B cell (primary cell): Measurements from ENCODE around the gene MAVS. TPM values are rescaled to one million over a fixed set of nuclear protein-coding genes. Genes with fewer than 3 reads are reported as not detected.

Experiments
- ATAC-seq: fragments of 200-7000 bp; cut with Tn5 transposase; one replicate; pipeline ENCODE4 v1.10.0; 2021; ENCODE audit warnings: low read depth, mild to moderate bottlenecking, moderate number of reproducible peaks, moderate library complexity
- CTCF ChIA-PET: fragments of 350-600 bp; sonication (Branson Sonifier 250); formaldehyde crosslinking; loops from one replicate; lab custom pipeline; 2021; ENCODE audit warnings: antibody characterized with exemption, inconsistent platforms; lab: Charles Lee
- POLR2A ChIA-PET: fragments of 350-600 bp; sonication (Branson Sonifier 250); formaldehyde crosslinking; loops from one replicate; lab custom pipeline; 2021; ENCODE audit warnings: antibody characterized with exemption; lab: Charles Lee
- DNase-seq: peaks from one replicate; pipeline ENCODE4 v3.0.0; 2013
- H2AFZ ChIP-seq: 2 replicates; pipeline ENCODE4 v1.6.1; 2012; ENCODE audit warnings: mild to moderate bottlenecking, low read depth, low read length; ENCODE audit not compliant: insufficient read depth, poor library complexity, severe bottlenecking
- H3K27ac ChIP-seq, 2 donors: 1 replicate in 1 of 2; 2 replicates in 1 of 2; pipeline ENCODE4 v1.5.1; 2012 to 2013; ENCODE audit warnings: low read length in 2 of 2, mild to moderate bottlenecking in 2 of 2, moderate library complexity in 1 of 2
- H3K27me3 ChIP-seq, 4 experiments: fragments of 200-600 bp in 1 of 4; sonication (generic) in 1 of 4; replicated peaks in 1 of 4; 1 replicate in 2 of 4; 2 replicates in 2 of 4; pipeline versions ENCODE4 v1.6.1 to v1.7.0; 2013 to 2016; ENCODE audit warnings: low read length in 3 of 4, mild to moderate bottlenecking in 2 of 4, mixed read lengths in 1 of 4, moderate library complexity in 1 of 4; ENCODE audit not compliant: insufficient read depth in 4 of 4, control insufficient read depth in 3 of 4; ENCODE audit errors: control extremely low read depth in 1 of 4
- H3K36me3 ChIP-seq, 2 experiments: replicated peaks in 1 of 2; 1 replicate in 1 of 2; 2 replicates in 1 of 2; pipeline versions ENCODE4 v1.6.1 to v1.7.1; 2013; ENCODE audit warnings: low read length in 1 of 2; ENCODE audit not compliant: insufficient read depth in 2 of 2, control insufficient read depth in 1 of 2; ENCODE audit errors: control extremely low read depth in 1 of 2, extremely low read depth in 1 of 2
- H3K4me1 ChIP-seq, 2 donors: fragments of 200-600 bp in 1 of 2; sonication (generic) in 1 of 2; 1 replicate in 1 of 2; 2 replicates in 1 of 2; pipeline versions ENCODE4 v1.5.1 to v1.6.1; 2013 to 2017; ENCODE audit warnings: low read length in 2 of 2; ENCODE audit not compliant: control insufficient read depth in 2 of 2, insufficient read depth in 2 of 2
- H3K4me2 ChIP-seq: replicated peaks from 2 replicates; pipeline ENCODE3; 2012; ENCODE audit warnings: mild to moderate bottlenecking, low read depth, low read length; ENCODE audit not compliant: poor library complexity, severe bottlenecking
- H3K4me3 ChIP-seq, 5 experiments: fragments of 200-600 bp in 1 of 5; sonication (generic) in 1 of 5; 1 replicate in 3 of 5; 2 replicates in 2 of 5; pipeline versions ENCODE4 v1.5.1 to v1.7.0; 2011 to 2016; ENCODE audit warnings: low read length in 4 of 5, mild to moderate bottlenecking in 4 of 5, low read depth in 2 of 5, control low read depth in 1 of 5, moderate library complexity in 1 of 5; ENCODE audit not compliant: insufficient read depth in 1 of 5; ENCODE audit errors: control extremely low read depth in 1 of 5, extremely low read depth in 1 of 5
- H3K79me2 ChIP-seq: fragments of 200-600 bp; sonication (generic); one replicate; pipeline ENCODE4 v1.6.0; 2016; ENCODE audit warnings: low read length; ENCODE audit not compliant: control insufficient read depth, insufficient read depth
- H3K9ac ChIP-seq: fragments of 200-600 bp; sonication (generic); 2 replicates; pipeline ENCODE4 v1.6.1; 2017; ENCODE audit warnings: mild to moderate bottlenecking, low read length, moderate library complexity
- H3K9me3 ChIP-seq, 3 donors: one replicate each; pipeline versions ENCODE4 v1.6.1 to v1.7.1; 2013; ENCODE audit warnings: low read length in 2 of 3; ENCODE audit not compliant: control insufficient read depth in 2 of 3, insufficient read depth in 1 of 3; ENCODE audit errors: control extremely low read depth in 1 of 3
- H4K20me1 ChIP-seq: 2 replicates; pipeline ENCODE4 v1.6.0; 2012; ENCODE audit warnings: mild to moderate bottlenecking, low read length; ENCODE audit not compliant: insufficient read depth, control insufficient read depth, poor library complexity, severe bottlenecking
- H3K27ac Mint-ChIP-seq: one replicate; pipeline ENCODE4 v1.8.0; 2021; ENCODE audit warnings: mixed read lengths
- H3K27me3 Mint-ChIP-seq: one replicate; pipeline ENCODE4 v1.8.0; 2021; ENCODE audit warnings: mixed read lengths
- H3K4me1 Mint-ChIP-seq: one replicate; pipeline ENCODE4 v1.8.0; 2021; ENCODE audit warnings: mixed read lengths
- H3K4me3 Mint-ChIP-seq: one replicate; pipeline ENCODE4 v1.8.0; 2021; ENCODE audit warnings: mixed read lengths
- H3K9me3 Mint-ChIP-seq: one replicate; pipeline ENCODE4 v1.8.0; 2022; ENCODE audit warnings: mixed read lengths; ENCODE audit not compliant: insufficient read depth
- EZH2 ChIP-seq: IDR thresholded peaks from 2 replicates; pipeline ENCODE4 v1.6.1; 2012; ENCODE audit warnings: borderline replicate concordance, low read depth, mild to moderate bottlenecking, moderate library complexity, low read length; ENCODE audit not compliant: insufficient read depth, poor library complexity, severe bottlenecking
- WGBS: methylation state at CpG from one replicate; pipeline ENCODE4 v1.1.5; 2013; ENCODE audit warnings: missing lambda C conversion rate; ENCODE audit not compliant: insufficient coverage; 5-methylcytosine and 5-hydroxymethylcytosine counted together
- intact Hi-C: fragments of 100-400 bp; cut with micrococcal nuclease; formaldehyde crosslinking; loops from one replicate; pipeline ENCODE4 v1.10.0; 2022
- polyA plus RNA-seq: library from polyadenylated mRNA; depleted of rRNA; stranded (reverse); fragments of >200 nt; gene quantifications from 2 replicates; pipeline ENCODE4 v1.2.3, GENCODE V29; 2012
- total RNA-seq, 2 donors: library from RNA; stranded (reverse); fragments of 120-200 nt in 1 of 2; gene quantifications; 1 replicate in 1 of 2; 2 replicates in 1 of 2; pipeline versions ENCODE4 v1.2.3 to v1.2.4, GENCODE V29; 2013 to 2022
- TF ChIP-seq, protein P1 (sequence below): fragments of 200-600 bp; IDR thresholded peaks from one replicate; pipeline ENCODE4 v1.8.0; 2022; ENCODE audit warnings: antibody characterized with exemption, mild to moderate bottlenecking

MAVS gene
- total and polyA plus RNA-seq, 2 donors (not counting 1 experiment from before 2014, with no cell fraction given) = 17.2 to 52.2 TPM

DNA sequence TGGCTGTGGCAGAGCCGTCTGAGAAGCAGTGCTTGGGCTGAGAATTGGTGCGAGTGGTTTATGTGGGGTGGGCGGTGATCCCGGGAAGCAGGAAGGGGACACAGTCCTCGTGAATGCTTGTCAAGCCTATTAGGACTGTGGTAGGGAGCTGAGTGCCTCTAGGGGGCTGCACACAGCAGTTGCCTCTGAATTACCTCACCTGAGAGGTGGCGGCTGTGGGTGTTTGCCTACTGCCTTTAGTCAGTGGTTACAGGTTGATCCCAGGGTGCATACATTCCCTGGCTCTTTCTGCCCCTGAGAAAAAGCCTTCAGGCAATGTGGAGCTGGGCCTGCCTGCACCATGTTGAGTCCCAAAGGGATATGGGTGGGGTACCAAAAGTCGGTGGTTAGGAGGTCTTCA, 21.1 kb upstream of the MAVS start:
- Histone ChIP-seq H3K9me3 (no peaks in the 10 kb centered on the region), H3K36me3 (peaks cover 3 to 26% of the 10 kb centered on the region in 2 experiments), H3K27ac (no peak overlapping the region), H3K27me3 (no peaks in the 10 kb centered on the region), H3K79me2 (peaks cover 13% of the 10 kb centered on the region), H3K4me1 (peaks cover 6 to 20% of the 10 kb centered on the region in 2 donors), H3K4me3 (no peak overlapping the region), H4K20me1 (no peaks in the 10 kb centered on the region), H3K4me2 (no peak overlapping the region), H3K9ac (no peak overlapping the region), H2AFZ (no peak overlapping the region)
- ATAC-seq = no peak
- CTCF ChIA-PET = interaction anchor here (0.6 to 1.5 kb wide), 3 partner anchors 14 to 58 kb away, joined by 3 read pairs; partner anchors contain the start of genes ADISSP and CENPB
- Mint-ChIP-seq H3K4me1 (peaks cover 20% of the 10 kb centered on the region), H3K27me3 (no peaks in the 10 kb centered on the region), H3K4me3 (no peak overlapping the region), H3K9me3 (no peaks in the 10 kb centered on the region), H3K27ac (no peak overlapping the region)
- POLR2A ChIA-PET = interaction anchor here (0.6 kb wide), 1 partner anchor 39 kb away, joined by 3 read pairs; no protein-coding TSS in a partner anchor
- intact Hi-C loops = no loop called here
- TF ChIP-seq, protein P1, sequence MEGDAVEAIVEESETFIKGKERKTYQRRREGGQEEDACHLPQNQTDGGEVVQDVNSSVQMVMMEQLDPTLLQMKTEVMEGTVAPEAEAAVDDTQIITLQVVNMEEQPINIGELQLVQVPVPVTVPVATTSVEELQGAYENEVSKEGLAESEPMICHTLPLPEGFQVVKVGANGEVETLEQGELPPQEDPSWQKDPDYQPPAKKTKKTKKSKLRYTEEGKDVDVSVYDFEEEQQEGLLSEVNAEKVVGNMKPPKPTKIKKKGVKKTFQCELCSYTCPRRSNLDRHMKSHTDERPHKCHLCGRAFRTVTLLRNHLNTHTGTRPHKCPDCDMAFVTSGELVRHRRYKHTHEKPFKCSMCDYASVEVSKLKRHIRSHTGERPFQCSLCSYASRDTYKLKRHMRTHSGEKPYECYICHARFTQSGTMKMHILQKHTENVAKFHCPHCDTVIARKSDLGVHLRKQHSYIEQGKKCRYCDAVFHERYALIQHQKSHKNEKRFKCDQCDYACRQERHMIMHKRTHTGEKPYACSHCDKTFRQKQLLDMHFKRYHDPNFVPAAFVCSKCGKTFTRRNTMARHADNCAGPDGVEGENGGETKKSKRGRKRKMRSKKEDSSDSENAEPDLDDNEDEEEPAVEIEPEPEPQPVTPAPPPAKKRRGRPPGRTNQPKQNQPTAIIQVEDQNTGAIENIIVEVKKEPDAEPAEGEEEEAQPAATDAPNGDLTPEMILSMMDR = no peak
- TF ChIP-seq EZH2 = no peak
- WGBS = 95% methylated on average over 6 of the region's 7 CpGs
- no peak for DNase-seq

DNA sequence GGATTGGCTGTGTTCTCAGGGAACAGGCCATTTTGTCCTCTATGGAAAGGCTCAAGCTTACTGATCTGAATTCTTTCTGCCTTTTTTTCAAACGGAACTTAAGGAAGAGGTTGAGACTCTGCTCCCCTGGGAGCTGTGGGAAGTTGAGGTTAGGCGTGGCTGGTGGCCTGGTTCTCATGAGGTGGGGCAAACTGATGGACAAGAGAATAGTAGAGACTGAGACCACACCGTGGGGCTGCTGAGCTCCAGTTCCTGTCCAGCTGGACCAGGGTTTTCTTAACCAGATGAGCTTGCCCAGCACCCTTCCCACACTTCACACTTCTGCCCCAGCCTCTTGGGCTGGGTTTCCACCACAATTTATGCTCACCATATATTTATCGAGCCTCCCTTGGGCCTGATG, 20.2 kb upstream of the MAVS start:
- POLR2A ChIA-PET = no interaction called here
- H3K9ac ChIP-seq = no peak overlapping the region
- H3K9me3 ChIP-seq = no peaks in the 10 kb centered on the region
- peaks cover 13% of the 10 kb centered on the region for H3K79me2 ChIP-seq
- DNase-seq = no peak
- peaks cover 1 to 14% of the 10 kb centered on the region in 2 donors for H3K4me1 ChIP-seq
- no peaks in the 10 kb centered on the region for H4K20me1 ChIP-seq
- no peak for TF ChIP-seq EZH2
- TF ChIP-seq, protein P1 = no peak
- Mint-ChIP-seq H3K27ac (peak overlapping the region; percentile 50), H3K4me3 (no peak overlapping the region), H3K4me1 (peaks cover 15% of the 10 kb centered on the region), H3K27me3 (no peaks in the 10 kb centered on the region), H3K9me3 (no peaks in the 10 kb centered on the region)
- no peak overlapping the region for H3K4me2 ChIP-seq
- CTCF ChIA-PET = interaction anchor here (0.6 to 1.5 kb wide), 2 partner anchors 56 to 59 kb away, joined by 3 read pairs; partner anchors contain the start of gene ADISSP
- H3K27me3 ChIP-seq = no peaks in the 10 kb centered on the region
- intact Hi-C loops = no loop called here
- no peak overlapping the region for H2AFZ ChIP-seq
- 29% methylated on average over 3 of the region's 4 CpGs for WGBS
- peaks cover 3 to 26% of the 10 kb centered on the region in 2 experiments for H3K36me3 ChIP-seq
- H3K27ac ChIP-seq = no peak overlapping the region
- H3K4me3 ChIP-seq = no peak overlapping the region
- ATAC-seq = no peak
